Measurements from ENCODE around the gene UBE2Z. TPM values are rescaled to one million over a fixed set of nuclear protein-coding genes. Genes with fewer than 3 reads are reported as not detected.

The UBE2Z gene
- total RNA-seq, result 10 to 100 TPM; 45.9 to 70.1 (median 64.2) TPM

DNA sequence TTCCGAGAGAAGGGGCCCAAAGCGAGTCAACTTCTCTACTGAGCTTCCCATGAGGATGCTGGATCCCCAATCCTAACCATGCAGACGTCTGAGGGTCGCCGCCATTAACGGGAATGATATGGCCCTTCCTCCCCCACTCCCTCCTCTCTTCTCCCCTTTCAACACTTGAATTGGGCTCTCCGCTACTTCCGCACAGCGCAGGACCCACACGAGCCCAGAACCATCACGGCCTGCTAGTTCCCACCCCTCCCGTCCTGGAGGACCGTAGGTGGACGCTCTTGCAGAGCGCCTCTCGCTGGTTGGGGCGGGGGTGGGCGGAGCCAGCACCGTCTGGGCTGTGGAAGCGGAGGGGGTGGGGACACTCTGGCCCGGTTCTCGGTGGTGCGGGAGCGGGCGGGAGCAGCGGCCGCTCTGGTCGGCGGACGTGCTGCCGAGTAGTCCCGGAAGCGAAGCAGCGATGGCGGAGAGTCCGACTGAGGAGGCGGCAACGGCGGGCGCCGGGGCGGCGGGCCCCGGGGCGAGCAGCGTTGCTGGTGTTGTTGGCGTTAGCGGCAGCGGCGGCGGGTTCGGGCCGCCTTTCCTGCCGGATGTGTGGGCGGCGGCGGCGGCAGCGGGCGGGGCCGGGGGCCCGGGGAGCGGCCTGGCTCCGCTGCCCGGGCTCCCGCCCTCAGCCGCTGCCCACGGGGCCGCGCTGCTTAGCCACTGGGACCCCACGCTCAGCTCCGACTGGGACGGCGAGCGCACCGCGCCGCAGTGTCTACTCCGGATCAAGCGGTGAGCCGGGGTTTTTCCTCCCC is at the start of gene UBE2Z:
Gene UBE2Z, plus strand, starts transcription at position 361 of the 797 bp plus-strand sequence. Its CDS starts 97 bp downstream, at position 458.
- Histone ChIP-seq H3K36me3 (no peaks in the 10 kb centered on the region), H3K27ac (peak within 1 kb of the TSS; percentile 88 to 91), H3K4me3 (peak within 1 kb of the TSS; percentile 91 to 96 (median 93)), H3K4me1 (peaks cover 0 to 11% of the 10 kb centered on the region in 2 donors), H3K9me3 (no peaks in the 10 kb centered on the region), H3K27me3 (no peaks in the 10 kb centered on the region)
- TF ChIP-seq POLR2AphosphoS5 (IDR thresholded peaks at IDR 0.05) (peak; percentile 92 to 95 (median 92)), POLR2A (IDR thresholded peaks at IDR 0.05) (peak; percentile 83)
- TF ChIP-seq, protein P1, sequence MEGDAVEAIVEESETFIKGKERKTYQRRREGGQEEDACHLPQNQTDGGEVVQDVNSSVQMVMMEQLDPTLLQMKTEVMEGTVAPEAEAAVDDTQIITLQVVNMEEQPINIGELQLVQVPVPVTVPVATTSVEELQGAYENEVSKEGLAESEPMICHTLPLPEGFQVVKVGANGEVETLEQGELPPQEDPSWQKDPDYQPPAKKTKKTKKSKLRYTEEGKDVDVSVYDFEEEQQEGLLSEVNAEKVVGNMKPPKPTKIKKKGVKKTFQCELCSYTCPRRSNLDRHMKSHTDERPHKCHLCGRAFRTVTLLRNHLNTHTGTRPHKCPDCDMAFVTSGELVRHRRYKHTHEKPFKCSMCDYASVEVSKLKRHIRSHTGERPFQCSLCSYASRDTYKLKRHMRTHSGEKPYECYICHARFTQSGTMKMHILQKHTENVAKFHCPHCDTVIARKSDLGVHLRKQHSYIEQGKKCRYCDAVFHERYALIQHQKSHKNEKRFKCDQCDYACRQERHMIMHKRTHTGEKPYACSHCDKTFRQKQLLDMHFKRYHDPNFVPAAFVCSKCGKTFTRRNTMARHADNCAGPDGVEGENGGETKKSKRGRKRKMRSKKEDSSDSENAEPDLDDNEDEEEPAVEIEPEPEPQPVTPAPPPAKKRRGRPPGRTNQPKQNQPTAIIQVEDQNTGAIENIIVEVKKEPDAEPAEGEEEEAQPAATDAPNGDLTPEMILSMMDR (IDR thresholded peaks at IDR 0.05), result no peak
- intact Hi-C loops (cut with DNase I; ENCODE audit: low total_unique reads), result no loop called here
- peak; percentile 92 to 93 for DNase-seq (ENCODE audit: low spot score in 2 of 2)

DNA sequence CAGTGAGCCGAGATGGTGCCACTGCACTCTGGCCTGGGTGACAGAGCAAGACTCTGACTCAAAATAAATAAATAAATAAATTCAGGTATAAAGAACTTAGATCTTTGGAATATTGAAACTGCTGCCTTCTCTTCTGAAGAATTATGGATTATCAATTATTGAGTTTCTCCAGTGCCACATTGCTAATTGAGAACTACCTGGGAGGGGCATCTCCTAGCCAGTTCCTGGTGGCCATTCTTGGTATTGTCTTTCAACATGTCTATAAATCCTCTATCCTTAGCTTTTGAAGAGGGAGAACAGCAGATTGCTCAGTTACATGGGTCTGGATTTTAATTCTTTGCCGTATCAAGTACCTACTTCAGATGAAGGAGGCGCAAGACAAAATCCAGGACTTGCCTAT is 48.2 kb upstream of the UBE2Z start:
- no peaks in the 10 kb centered on the region for H3K27me3 ChIP-seq
- no peaks in the 10 kb centered on the region for H3K9me3 ChIP-seq
- H3K4me3 ChIP-seq, result no peak overlapping the region
- no peak overlapping the region for H3K27ac ChIP-seq
- H3K36me3 ChIP-seq, result peaks cover 4% of the 10 kb centered on the region
- no peaks in the 10 kb centered on the region for H3K4me1 ChIP-seq
- TF ChIP-seq, protein P1 (IDR thresholded peaks at IDR 0.05), result no peak
- TF ChIP-seq POLR2AphosphoS5 (IDR thresholded peaks at IDR 0.05), result no peak
- no peak for TF ChIP-seq POLR2A (IDR thresholded peaks at IDR 0.05)
- intact Hi-C loops (cut with DNase I; ENCODE audit: low total_unique reads), result no loop called here
- no peak for DNase-seq (ENCODE audit: low spot score in 2 of 2)

DNA sequence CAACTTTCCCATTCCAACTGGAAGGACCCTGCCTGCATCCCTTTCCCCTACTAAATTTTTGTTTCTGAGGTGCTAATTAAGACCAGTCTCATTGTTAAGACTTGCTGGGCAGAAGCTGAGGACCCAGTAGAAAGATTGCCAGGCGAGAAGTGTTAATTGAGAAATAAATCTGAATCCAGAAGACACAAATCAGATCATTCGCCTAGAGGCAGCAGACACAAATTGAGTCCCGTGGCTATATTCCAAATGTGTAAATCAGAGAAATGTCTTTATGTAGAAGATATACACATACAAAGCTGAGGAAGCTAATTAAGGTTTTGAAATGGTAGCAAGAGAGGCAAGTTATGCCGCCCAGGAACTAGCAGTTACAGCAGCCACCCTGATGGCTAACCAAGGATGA is 47.8 kb upstream of the UBE2Z start:
- intact Hi-C loops (cut with DNase I; ENCODE audit: low total_unique reads), result no loop called here
- H3K27me3 ChIP-seq, result no peaks in the 10 kb centered on the region
- H3K4me3 ChIP-seq, result no peak overlapping the region
- no peak for DNase-seq (ENCODE audit: low spot score in 2 of 2)
- no peaks in the 10 kb centered on the region for H3K9me3 ChIP-seq
- peaks cover 4% of the 10 kb centered on the region for H3K36me3 ChIP-seq
- H3K4me1 ChIP-seq, result no peaks in the 10 kb centered on the region
- H3K27ac ChIP-seq, result no peak overlapping the region
- TF ChIP-seq, protein P1 (IDR thresholded peaks at IDR 0.05), result no peak

DNA sequence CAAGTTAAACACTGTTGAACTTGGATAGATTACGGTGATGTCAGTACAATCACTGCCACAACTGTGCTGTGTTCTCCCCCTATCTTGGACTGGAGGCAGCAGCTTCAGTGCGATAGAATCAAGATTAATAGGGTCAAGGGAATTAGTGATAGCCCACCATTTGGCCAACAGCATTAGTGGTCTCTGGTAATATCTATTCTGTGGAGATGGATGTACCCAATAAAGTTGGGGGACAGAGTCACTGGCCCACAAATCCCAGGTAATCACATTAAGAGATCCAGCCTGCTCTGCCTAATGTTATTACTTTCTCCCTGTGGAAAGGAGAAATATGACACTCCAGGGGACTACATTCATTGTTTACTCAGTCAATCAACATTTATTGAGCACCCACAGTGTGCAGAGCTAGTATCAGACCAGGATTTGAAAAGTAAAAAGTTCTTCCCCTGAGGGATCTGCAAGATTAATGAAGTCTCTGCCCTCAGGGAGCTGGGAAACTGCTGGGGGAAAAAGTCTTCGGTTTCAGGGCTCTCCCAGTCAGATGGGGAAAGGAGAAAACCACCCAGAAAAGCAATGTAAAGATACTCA is 39.2 kb upstream of the UBE2Z start:
- Histone ChIP-seq H3K4me3 (no peak overlapping the region), H3K4me1 (no peaks in the 10 kb centered on the region), H3K36me3 (no peaks in the 10 kb centered on the region), H3K27me3 (no peaks in the 10 kb centered on the region), H3K27ac (no peak overlapping the region), H3K9me3 (no peaks in the 10 kb centered on the region)
- no peak for DNase-seq (ENCODE audit: low spot score in 2 of 2)
- TF ChIP-seq, protein P1 (IDR thresholded peaks at IDR 0.05), result no peak
- TF ChIP-seq POLR2AphosphoS5 (IDR thresholded peaks at IDR 0.05) (no peak), POLR2A (IDR thresholded peaks at IDR 0.05) (no peak)
- intact Hi-C loops (cut with DNase I; ENCODE audit: low total_unique reads), result no loop called here

DNA sequence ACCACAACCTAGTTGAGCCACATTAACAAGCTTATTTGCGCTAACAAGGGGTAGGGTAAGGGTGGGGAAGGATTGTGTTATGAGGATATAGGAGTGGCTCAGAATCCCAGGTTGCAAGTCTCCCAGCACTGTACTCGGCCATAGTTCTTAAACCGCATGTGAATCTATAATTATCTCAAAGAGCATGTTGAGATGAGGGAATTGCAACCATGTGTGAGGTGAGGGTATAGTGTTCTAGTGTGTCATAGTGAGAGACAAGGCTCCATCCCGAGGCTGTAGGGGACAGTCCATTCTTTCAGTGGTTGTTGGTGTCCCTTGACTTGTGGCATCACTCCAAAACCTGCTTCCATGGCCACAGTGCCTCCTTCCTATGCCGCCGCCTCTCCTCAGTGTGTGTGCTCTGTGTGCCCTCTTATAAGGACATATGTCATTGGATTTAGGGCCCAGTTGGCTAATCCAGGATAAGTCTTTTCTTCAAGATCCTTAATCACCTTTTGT is 38.3 kb upstream of the UBE2Z start:
- intact Hi-C loops (cut with DNase I; ENCODE audit: low total_unique reads), result no loop called here
- no peaks in the 10 kb centered on the region for H3K36me3 ChIP-seq
- H3K9me3 ChIP-seq, result no peaks in the 10 kb centered on the region
- H3K4me3 ChIP-seq, result no peak overlapping the region
- TF ChIP-seq POLR2A (IDR thresholded peaks at IDR 0.05) (no peak), POLR2AphosphoS5 (IDR thresholded peaks at IDR 0.05) (no peak)
- TF ChIP-seq, protein P1 (IDR thresholded peaks at IDR 0.05), result no peak
- H3K27ac ChIP-seq, result peak overlapping the region in 1 of 2 donors; percentile 43
- DNase-seq (ENCODE audit: low spot score in 2 of 2), result no peak
- no peaks in the 10 kb centered on the region for H3K4me1 ChIP-seq
- H3K27me3 ChIP-seq, result no peaks in the 10 kb centered on the region
